ENCODE results near the gene TAF1. TPM values are rescaled to one million over a fixed set of nuclear protein-coding genes. Genes with fewer than 3 reads are reported as not detected.
"Not testable (repeated sequence)": the region's sequence is repeated elsewhere in the genome, so short reads cannot be mapped to it uniquely, and the experiment has no call there.

The TAF1 gene
- total RNA-seq, 1 donor from 2014 or later, result 16.7 TPM

GRCh38 chrX:71396576-71396975, 30.4 kb downstream of the TAF1 start:
- TF ChIP-seq CTCF (conservative IDR thresholded peaks at IDR 0.05; ENCODE audit: low read depth, low read length), result no peak
- no peak overlapping the region for H3K4me3 ChIP-seq (ENCODE audit: low read depth, low read length)
- DNase-seq (ENCODE audit: low read depth), result no peak

GRCh38 chrX:71400710-71401109, 34.6 kb downstream of the TAF1 start:
- no peak for TF ChIP-seq CTCF (conservative IDR thresholded peaks at IDR 0.05; ENCODE audit: low read depth, low read length)
- no peak overlapping the region for H3K4me3 ChIP-seq (ENCODE audit: low read depth, low read length)
- DNase-seq (ENCODE audit: low read depth), result no peak

GRCh38 chrX:71416260-71416659, 50.1 kb downstream of the TAF1 start:
- not testable (repeated sequence) for DNase-seq (ENCODE audit: low read depth)

GRCh38 chrX:71420686-71421085, 54.5 kb downstream of the TAF1 start:
- DNase-seq (ENCODE audit: low read depth), result no peak
- no peak overlapping the region for H3K4me3 ChIP-seq (ENCODE audit: low read depth, low read length)
- no peak for TF ChIP-seq CTCF (conservative IDR thresholded peaks at IDR 0.05; ENCODE audit: low read depth, low read length)

More at GRCh38 chrX:71416260-71416659, 50.1 kb downstream of the TAF1 start:
- H3K4me3 ChIP-seq (ENCODE audit: low read depth, low read length), result not testable (repeated sequence)

GRCh38 chrX:71432733-71433132, 66.6 kb downstream of the TAF1 start:
- TF ChIP-seq CTCF (conservative IDR thresholded peaks at IDR 0.05; ENCODE audit: low read depth, low read length), result no peak
- no peak overlapping the region for H3K4me3 ChIP-seq (ENCODE audit: low read depth, low read length)
- no peak for DNase-seq (ENCODE audit: low read depth)

GRCh38 chrX:71438750-71439149, 72.6 kb downstream of the TAF1 start:
- no peak for DNase-seq (ENCODE audit: low read depth)
- TF ChIP-seq CTCF (conservative IDR thresholded peaks at IDR 0.05; ENCODE audit: low read depth, low read length), result no peak
- H3K4me3 ChIP-seq (ENCODE audit: low read depth, low read length), result no peak overlapping the region

GRCh38 chrX:71439420-71439819, 73.3 kb downstream of the TAF1 start:
- no peak for TF ChIP-seq CTCF (conservative IDR thresholded peaks at IDR 0.05; ENCODE audit: low read depth, low read length)
- no peak for DNase-seq (ENCODE audit: low read depth)
- no peak overlapping the region for H3K4me3 ChIP-seq (ENCODE audit: low read depth, low read length)

- DNase-seq (ENCODE audit: low read depth), result no peak
These were observed 73.7 kb downstream of the TAF1 start for GRCh38 chrX:71439896-71440295.

More at GRCh38 chrX:71439896-71440295, 73.7 kb downstream of the TAF1 start:
- H3K4me3 ChIP-seq (ENCODE audit: low read depth, low read length), result no peak overlapping the region
- no peak for TF ChIP-seq CTCF (conservative IDR thresholded peaks at IDR 0.05; ENCODE audit: low read depth, low read length)

Data from epithelial cell of proximal tubule (primary cell).